GM23248 (cell line): Measurements from ENCODE around the gene NRP2.

ENCODE experiments used
- EZH2 ChIP-seq: fragments of 200-600 bp; sonication (generic); IDR thresholded peaks from 2 replicates; pipeline ENCODE4 v1.6.1; 2018; ENCODE audit warnings: antibody characterized with exemption, mild to moderate bottlenecking; ENCODE audit not compliant: insufficient read depth, poor library complexity, severe bottlenecking
- EZH2phosphoT487 ChIP-seq: fragments of 200-600 bp; sonication (generic); IDR thresholded peaks from 2 replicates; pipeline ENCODE4 v1.6.1; 2018; ENCODE audit warnings: antibody characterized with exemption, moderate library complexity, mild to moderate bottlenecking, low read depth; ENCODE audit not compliant: insufficient read depth

- TF ChIP-seq EZH2 = no peak
- TF ChIP-seq EZH2phosphoT487 = no peak
Measured at GRCh38 chr2:205750797-205751196, 68.5 kb downstream of the NRP2 start.
